Skin epidermis (tissue), 12 donors: ENCODE results near the gene DDX23.
A peak's percentile ranks its signal among the peaks of the same experiment; 100 is the strongest.

Experiments
- H3K27ac ChIP-seq, 21 experiments: fragments of 200-600 bp; sonication (generic) in 11 of 21; one replicate each; pipeline ENCODE4 v1.5.0; 2020; ENCODE audit warnings: mild to moderate bottlenecking in 3 of 21, inconsistent platforms in 2 of 21, moderate library complexity in 2 of 21
- H3K4me3 ChIP-seq, 7 experiments: fragments of 200-600 bp; sonication (generic) in 2 of 7; one replicate each; pipeline ENCODE4 v1.5.0; 2020; ENCODE audit warnings: inconsistent platforms in 2 of 7, mild to moderate bottlenecking in 2 of 7, moderate library complexity in 1 of 7

Gene DDX23

DNA sequence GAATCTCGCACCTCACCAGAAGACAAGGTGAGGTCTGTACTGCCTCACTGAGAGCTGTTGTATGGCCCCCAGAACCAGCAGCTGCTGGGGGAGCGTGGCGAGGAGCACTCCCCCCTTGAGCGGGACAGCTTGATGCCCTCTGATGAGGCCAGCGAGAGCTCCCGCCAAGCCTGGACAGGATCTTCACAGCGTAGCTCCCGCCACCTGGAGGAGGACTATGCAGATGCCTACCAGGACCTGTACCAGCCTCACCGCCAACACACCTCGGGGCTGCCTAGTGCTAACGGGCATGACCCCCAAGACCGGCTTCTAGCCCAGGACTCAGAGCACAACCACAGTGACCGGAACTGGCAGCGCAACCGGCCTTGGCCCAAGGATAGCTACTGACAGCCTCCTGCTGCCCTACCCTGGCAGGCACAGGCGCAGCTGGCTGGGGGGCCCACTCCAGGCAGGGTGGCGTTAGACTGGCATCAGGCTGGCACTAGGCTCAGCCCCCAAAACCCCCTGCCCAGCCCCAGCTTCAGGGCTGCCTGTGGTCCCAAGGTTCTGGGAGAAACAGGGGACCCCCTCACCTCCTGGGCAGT lies 24.4 kb downstream of the DDX23 start:
- H3K4me3 ChIP-seq, result no peak overlapping the region
- no peak overlapping the region for H3K27ac ChIP-seq

- Histone ChIP-seq H3K4me3 (no peak overlapping the region), H3K27ac (no peak overlapping the region)
These were observed 24.9 kb downstream of the DDX23 start for GRCh38 chr12:48827026-48827425.

GRCh38 chr12:48826209-48826855 lies 25.6 kb downstream of the DDX23 start:
- no peak overlapping the region for H3K4me3 ChIP-seq
- peak overlapping the region in 1 of 21 experiments; percentile 37 for H3K27ac ChIP-seq

DNA sequence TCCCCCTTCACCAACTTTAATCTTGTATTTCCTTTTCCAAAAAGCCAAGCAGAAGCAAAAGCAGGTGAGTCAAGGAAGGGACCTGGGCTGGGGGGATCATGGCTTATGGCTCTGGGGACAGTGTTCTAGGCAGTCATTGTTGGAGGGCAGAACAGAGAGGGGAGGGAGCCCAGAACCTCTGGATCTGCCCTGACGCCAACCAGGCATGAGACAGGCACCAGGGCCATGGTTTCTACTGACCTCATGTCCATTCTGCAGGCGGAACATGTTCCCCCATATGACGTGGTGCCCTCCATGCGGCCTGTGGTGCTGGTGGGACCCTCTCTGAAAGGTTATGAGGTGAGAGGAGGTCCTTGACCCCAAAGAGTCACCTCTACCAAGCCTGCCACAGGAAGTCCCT lies 27.1 kb downstream of the DDX23 start:
- Histone ChIP-seq H3K4me3 (no peak overlapping the region), H3K27ac (no peak overlapping the region)

DNA sequence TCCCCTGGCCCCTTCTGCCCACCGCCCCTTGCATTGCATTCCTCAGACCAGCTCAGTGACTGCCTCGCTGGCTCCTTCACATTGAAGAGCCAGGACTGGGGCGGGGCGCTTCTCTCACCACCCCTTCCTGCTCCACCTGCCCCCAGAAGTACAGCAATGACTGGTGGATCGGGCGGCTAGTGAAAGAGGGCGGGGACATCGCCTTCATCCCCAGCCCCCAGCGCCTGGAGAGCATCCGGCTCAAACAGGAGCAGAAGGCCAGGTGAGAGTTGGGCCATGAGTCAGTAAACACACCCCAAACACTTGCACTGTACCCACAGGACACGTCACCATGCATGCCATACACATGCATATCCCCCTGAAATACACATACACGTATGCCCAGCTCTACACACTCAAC lies 27.9 kb downstream of the DDX23 start:
- Histone ChIP-seq H3K4me3 (no peak overlapping the region), H3K27ac (no peak overlapping the region)

DNA sequence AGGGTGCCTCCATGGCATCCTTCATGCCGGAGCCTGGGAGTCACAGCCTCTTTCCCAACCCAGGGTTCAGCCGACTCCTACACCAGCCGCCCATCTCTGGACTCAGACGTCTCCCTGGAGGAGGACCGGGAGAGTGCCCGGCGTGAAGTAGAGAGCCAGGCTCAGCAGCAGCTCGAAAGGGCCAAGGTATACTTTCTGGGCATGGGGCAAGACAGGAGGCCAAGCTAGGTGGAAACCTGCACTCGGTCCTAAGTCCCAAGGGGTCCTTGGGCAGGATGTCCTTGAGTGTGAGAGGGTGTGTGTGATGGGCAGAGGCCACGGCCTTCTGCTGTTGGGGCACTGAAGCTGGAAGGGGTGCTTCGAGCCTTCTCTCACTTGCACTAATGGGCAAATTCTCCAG lies 28.7 kb downstream of the DDX23 start:
- no peak overlapping the region for H3K27ac ChIP-seq

GRCh38 chr12:48822711-48823110 lies 29.3 kb downstream of the DDX23 start:
- no peak overlapping the region for H3K4me3 ChIP-seq
- no peak overlapping the region for H3K27ac ChIP-seq

More for the DNA sequence above, 28.7 kb downstream of the DDX23 start:
- no peak overlapping the region for H3K4me3 ChIP-seq

GRCh38 chr12:48822139-48822538 lies 29.8 kb downstream of the DDX23 start:
- no peak overlapping the region for H3K4me3 ChIP-seq
- no peak overlapping the region for H3K27ac ChIP-seq

DNA sequence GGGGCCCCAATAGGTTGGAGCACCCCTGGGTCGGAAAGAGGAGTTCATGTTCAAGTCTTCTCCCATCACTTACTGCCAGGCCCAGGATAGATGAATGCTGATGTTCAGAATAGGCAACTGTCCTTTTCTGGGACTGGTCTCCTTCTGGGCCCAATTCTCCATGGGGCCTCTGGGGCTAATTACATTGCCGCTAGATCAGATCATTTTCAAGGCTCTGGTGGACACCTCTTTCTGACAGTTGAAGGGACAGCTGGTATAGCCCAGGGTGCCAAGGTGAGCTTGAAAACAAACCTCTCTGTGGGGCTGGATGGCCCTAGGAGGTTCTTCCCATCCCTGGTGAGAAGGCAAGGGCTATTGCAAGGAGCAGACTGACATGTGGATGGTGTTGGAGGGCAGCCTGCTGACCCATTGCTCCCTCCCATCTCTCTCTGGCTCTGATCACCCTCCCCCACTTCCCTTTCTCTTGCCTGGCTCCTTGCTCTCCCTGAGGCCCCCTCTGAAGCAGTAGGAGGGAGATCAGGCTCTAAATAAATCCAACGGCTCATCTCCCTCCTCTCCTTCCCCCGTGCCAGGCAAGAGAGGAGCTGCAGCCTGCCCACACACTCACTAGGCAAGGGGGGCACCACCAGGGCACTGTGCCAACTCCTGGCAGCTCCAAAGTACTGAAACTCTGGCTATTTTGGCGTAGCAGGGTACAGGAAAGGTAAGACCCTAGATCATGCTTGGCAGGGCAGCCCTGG lies 31.8 kb downstream of the DDX23 start:
- no peak overlapping the region for H3K27ac ChIP-seq

DNA sequence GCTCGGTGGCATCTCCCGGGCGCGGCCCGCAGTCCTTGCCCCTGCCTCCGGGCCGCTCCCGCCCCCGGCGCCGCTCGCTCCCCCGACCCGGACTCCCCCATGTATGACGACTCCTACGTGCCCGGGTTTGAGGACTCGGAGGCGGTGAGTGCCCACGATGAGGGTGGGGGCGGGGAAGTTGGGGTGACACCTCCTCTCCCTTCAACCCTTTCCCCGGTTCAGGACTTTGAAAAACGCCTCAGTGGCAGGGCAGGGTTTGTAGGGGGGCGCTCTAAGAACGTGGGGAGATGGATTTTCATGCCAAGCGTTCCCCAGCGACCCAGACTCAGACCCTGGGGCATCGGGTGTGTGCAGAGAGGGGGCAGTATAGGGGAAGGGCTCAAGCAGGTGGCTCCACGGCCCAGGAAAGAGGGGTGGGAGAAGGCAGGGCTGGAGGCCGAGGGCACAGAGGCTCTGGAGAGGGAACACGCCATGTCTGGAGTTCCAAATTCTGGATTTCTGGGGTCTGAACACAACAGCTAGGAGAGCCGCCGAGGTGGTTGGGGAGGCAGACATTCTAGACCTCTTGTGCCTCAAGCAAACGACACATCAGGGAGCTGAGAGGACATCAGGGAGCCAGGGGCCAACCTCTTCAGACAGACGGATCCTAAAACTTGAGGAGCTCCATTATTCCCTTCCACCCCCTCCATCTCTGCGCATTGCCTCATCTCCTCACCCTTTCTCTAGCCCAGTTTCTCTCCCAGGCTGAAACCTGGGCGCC lies 33.0 kb downstream of the DDX23 start:
- Histone ChIP-seq H3K27ac (peak overlapping the region in 13 of 21 experiments; percentile 14 to 76 (median 50)), H3K4me3 (peak overlapping the region; percentile 50 to 75 (median 70))

More for the DNA sequence above, 31.8 kb downstream of the DDX23 start:
- H3K4me3 ChIP-seq, result no peak overlapping the region

GRCh38 chr12:48817873-48818830 lies 33.8 kb downstream of the DDX23 start, which contains the start of gene CACNB3:
CACNB3 (plus strand) TSS chr12:48818496; CDS start chr12:48818930, 434 bp downstream.
- H3K27ac ChIP-seq, result peak within 1 kb of the TSS in 16 of 21 experiments; percentile 0 to 76 (median 50)
- H3K4me3 ChIP-seq, result peak within 1 kb of the TSS; percentile 50 to 75 (median 70)

DNA sequence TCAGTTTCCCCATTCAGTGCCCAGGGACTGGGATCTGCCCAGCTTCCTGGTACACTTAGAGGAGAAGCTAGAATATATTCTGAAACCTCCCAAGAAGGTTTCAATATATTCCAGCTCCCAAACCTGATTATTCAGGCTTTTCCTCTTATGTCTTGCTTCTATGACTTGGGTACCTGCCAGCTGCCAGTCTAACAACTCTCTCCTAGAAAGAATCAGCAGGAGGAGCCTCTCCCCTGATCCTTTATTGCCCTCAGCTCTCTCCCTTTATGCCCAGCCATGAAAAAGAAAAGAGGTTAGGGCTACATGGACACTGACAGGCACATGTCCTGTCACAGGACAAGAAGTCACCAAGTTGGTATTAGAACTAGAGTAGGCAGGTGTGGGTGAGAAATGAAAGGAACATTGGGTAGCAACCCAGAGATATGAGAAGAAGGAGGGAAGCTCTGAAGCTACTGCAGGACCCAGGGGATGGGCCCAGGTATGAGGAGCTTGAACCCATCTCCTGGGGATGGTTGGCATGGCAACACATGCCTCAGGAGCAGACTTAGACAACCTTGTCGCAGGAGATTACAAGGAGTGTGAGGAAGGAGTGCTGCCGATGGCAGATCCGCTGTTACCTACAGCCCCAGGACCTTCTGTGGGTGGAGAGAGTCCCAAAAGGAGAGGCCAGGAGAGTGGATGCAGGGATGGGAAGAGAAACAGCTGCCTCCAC lies 35.7 kb downstream of the DDX23 start:
- Histone ChIP-seq H3K27ac (peak overlapping the region in 13 of 21 experiments; percentile 33 to 93 (median 82)), H3K4me3 (peak overlapping the region in 6 of 7 experiments; percentile 56 to 95 (median 67))

- H3K27ac ChIP-seq, result peak overlapping the region; percentile 0 to 93 (median 82)
- peak overlapping the region; percentile 56 to 95 (median 71) for H3K4me3 ChIP-seq
These were observed 36.5 kb downstream of the DDX23 start for GRCh38 chr12:48815126-48816110.

GRCh38 chr12:48814262-48815125 lies 37.5 kb downstream of the DDX23 start:
- H3K27ac ChIP-seq, result peak overlapping the region; percentile 0 to 93 (median 82)
- H3K4me3 ChIP-seq, result peak overlapping the region; percentile 56 to 95 (median 71)

DNA sequence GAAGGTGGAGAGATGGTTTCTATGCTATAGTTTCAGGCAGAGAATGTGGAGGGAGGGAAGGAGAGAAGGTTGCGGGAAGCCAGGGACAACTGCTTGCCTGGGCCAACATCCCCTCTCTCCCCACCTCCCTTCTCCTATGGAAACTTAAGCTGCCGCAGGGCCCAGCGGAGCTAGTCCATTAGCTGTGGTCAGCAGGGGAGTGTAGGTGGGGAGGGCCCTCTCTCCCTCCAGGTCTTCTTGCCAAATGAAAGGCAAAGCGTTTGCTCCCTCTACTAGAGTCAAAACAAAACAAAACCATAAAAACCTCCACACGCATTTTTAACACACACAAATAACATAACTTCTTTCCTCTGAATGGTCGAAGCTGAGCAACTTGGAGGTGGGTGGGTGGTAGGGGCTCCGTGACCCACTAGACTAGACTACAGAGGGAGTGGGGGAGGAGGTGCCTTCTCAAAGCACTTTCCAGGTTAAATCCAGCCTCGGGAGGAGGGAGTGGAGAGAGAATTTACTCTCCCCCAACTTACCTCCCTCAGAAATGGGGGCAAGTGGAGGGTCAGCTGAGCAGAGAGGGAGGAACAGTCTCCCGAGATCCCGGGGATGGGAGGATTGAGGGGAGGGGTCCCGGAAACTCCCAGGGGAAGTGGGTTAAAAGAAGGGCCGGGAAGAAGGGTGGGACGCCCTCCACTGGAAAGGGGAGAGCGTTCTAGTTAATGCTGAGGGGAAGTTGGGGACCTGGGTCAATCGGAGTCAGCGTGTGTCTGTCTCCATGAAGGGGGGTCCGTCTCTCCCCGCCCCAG lies 38.3 kb downstream of the DDX23 start:
- H3K4me3 ChIP-seq, result peak overlapping the region; percentile 56 to 95 (median 71)
- peak overlapping the region in 18 of 21 experiments; percentile 0 to 93 (median 82) for H3K27ac ChIP-seq
